ENCODE results near the gene DSTN. TPM values are rescaled to one million over a fixed set of nuclear protein-coding genes. Genes with fewer than 3 reads are reported as not detected.

DSTN gene
- total RNA-seq, 1 donor from 2014 or later = 91.9 TPM

- Mint-ChIP-seq H3K27me3 (ENCODE audit: low read depth) (peaks cover 92% of the 10 kb centered on the region), H3K9me3 (no peaks in the 10 kb centered on the region), H3K4me3 (no peak overlapping the region), H3K27ac (ENCODE audit: unreplicated experiment) (no peak overlapping the region), H3K36me3 (ENCODE audit: low read depth) (no peaks in the 10 kb centered on the region), H3K4me1 (peaks cover 4% of the 10 kb centered on the region)
- TF ChIP-seq CTCF (conservative IDR thresholded peaks at IDR 0.05) = no peak
- no peak for DNase-seq (ENCODE audit: low read depth, low spot score)
Measured at GRCh38 chr20:17525132-17525531, 44.7 kb upstream of the DSTN start.

GRCh38 chr20:17525650-17526049, 44.2 kb upstream of the DSTN start:
- TF ChIP-seq CTCF (conservative IDR thresholded peaks at IDR 0.05) = no peak
- Mint-ChIP-seq H3K36me3 (ENCODE audit: low read depth) (no peaks in the 10 kb centered on the region), H3K27me3 (ENCODE audit: low read depth) (peaks cover 94% of the 10 kb centered on the region), H3K27ac (ENCODE audit: unreplicated experiment) (no peak overlapping the region), H3K9me3 (no peaks in the 10 kb centered on the region), H3K4me1 (peaks cover 6% of the 10 kb centered on the region), H3K4me3 (no peak overlapping the region)
- no peak for DNase-seq (ENCODE audit: low read depth, low spot score)

GRCh38 chr20:17529586-17529985, 40.3 kb upstream of the DSTN start:
- no peak overlapping the region for H3K27ac Mint-ChIP-seq (ENCODE audit: unreplicated experiment)
- H3K36me3 Mint-ChIP-seq (ENCODE audit: low read depth) = no peaks in the 10 kb centered on the region
- H3K27me3 Mint-ChIP-seq (ENCODE audit: low read depth) = peaks cover 77% of the 10 kb centered on the region
- H3K4me3 Mint-ChIP-seq = peak overlapping the region; percentile 67
- no peak for DNase-seq (ENCODE audit: low read depth, low spot score)
- peaks cover 28% of the 10 kb centered on the region for H3K4me1 Mint-ChIP-seq
- H3K9me3 Mint-ChIP-seq = no peaks in the 10 kb centered on the region
- TF ChIP-seq CTCF (conservative IDR thresholded peaks at IDR 0.05) = no peak

- Mint-ChIP-seq H3K27ac (ENCODE audit: unreplicated experiment) (no peak overlapping the region), H3K4me3 (peak overlapping the region; percentile 67), H3K27me3 (ENCODE audit: low read depth) (peaks cover 73% of the 10 kb centered on the region), H3K4me1 (peaks cover 28% of the 10 kb centered on the region), H3K36me3 (ENCODE audit: low read depth) (no peaks in the 10 kb centered on the region), H3K9me3 (no peaks in the 10 kb centered on the region)
- no peak for DNase-seq (ENCODE audit: low read depth, low spot score)
- TF ChIP-seq CTCF (conservative IDR thresholded peaks at IDR 0.05) = no peak
Measured at GRCh38 chr20:17530153-17530552, 39.7 kb upstream of the DSTN start.

- Mint-ChIP-seq H3K4me3 (peak within 1 kb of the TSS; percentile 92), H3K9me3 (no peaks in the 10 kb centered on the region), H3K27ac (ENCODE audit: unreplicated experiment) (peak within 1 kb of the TSS; percentile 97), H3K36me3 (ENCODE audit: low read depth) (no peaks in the 10 kb centered on the region), H3K27me3 (ENCODE audit: low read depth) (peaks cover 67% of the 10 kb centered on the region), H3K4me1 (peaks cover 28% of the 10 kb centered on the region)
- no peak for TF ChIP-seq CTCF (conservative IDR thresholded peaks at IDR 0.05)
- peak; percentile 69 for DNase-seq (ENCODE audit: low read depth, low spot score)
Measured at GRCh38 chr20:17530716-17531664, 38.9 kb upstream of the DSTN start, which contains the start of gene BFSP1. BFSP1 (minus strand) TSS chr20:17531379; CDS start chr20:17531329, 50 bp downstream.
